ENCODE data around the gene PSMD11.

GRCh38 chr17:32453370-32453769 is 9.1 kb downstream of the PSMD11 start:
- TF ChIP-seq POLR2A (IDR thresholded peaks at IDR 0.05; ENCODE audit: control extremely low read depth in 1 of 2, low read depth in 2 of 2, low read length in 2 of 2) (no peak), KDM1A (IDR thresholded peaks at IDR 0.05; ENCODE audit: borderline replicate concordance, low read length) (no peak), RAD21 (IDR thresholded peaks at IDR 0.05 in 1 of 2, conservative IDR thresholded peaks at IDR 0.05 in 1 of 2; ENCODE audit: low read depth in 2 of 2, low read length in 2 of 2) (no peak), CHD2 (IDR thresholded peaks at IDR 0.05; ENCODE audit: low read length) (no peak), NRF1 (IDR thresholded peaks at IDR 0.05; ENCODE audit: low read depth, low read length) (no peak), RXRA (IDR thresholded peaks at IDR 0.05; ENCODE audit: insufficient read depth, low read depth, low read length) (no peak)
